HG03280 (cell line): Measurements from ENCODE around the gene GRID2.
"Not testable (repeated sequence)": the region's sequence is repeated elsewhere in the genome, so short reads cannot be mapped to it uniquely, and the experiment has no call there.

Source experiments
- ATAC-seq: cut with Tn5 transposase; IDR thresholded peaks from one replicate; pipeline ENCODE4 v1.9.1; 2021; ENCODE audit warnings: mild to moderate bottlenecking, moderate library complexity; ENCODE audit not compliant: unreplicated experiment

The GRID2 gene

DNA sequence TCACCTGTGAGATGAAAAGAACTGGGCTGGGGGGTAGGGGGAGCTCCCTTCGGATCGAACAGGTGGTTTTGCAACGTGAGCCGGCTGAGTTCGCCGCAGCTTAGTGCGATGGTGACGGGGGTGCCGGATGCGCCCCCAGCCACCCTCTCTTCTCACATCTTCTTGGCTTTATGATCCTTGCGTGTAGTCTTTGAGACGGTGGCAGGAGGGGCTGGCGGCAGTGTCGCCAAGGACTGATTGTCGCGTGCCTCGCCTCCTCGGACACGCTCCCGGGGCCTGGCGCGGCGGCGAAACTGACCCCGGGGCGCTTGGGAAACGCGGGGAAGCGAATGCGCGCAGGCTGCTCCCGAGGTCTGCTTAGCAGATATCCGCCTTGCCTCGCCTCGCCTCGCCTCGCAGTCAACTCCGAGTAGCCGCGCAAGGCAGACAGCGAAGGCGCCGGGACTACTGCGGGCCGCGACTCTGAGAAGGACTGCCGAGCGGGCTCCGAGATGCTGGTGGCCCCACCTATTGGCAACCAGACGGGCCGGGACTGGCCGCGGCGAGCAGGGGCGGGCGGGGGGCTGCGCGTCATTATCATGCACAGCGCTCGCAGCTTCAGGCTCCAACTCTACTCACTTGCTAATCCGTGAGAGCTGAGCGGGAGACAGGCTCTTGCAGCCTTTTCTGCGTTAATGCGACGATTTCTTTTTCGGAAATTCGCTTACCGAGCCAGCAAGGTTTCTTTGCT is 1.5 kb downstream of the GRID2 start:
- no peak for ATAC-seq

DNA sequence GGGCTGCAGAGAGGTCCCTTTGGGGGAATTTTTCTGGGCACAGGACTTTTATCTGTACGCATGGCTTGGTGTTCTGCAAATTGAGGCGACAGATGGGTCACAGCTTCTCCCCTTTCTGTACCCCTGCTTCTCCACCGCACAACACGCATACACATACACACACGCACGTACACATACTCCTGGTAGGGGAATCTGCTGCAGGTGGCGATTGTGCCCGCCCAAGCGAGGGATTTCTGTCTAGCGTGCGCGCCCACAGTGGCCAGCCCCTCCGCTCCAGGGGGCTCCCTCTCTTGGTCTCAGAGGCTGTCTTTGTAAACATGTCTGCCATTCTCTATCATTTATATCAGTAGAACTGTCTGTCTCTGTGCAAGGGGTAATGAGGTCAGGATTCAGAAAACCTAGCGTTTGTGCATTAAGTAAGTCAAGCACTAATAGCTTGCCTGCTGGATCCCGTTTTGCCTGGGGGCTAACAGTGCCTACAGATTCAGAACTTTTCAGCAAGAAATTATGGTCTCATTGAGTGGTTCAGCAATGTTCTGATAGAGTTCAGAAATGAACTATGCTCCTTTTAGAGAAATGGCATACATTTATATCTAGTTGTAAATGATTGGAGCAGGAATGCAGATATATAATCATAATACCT is 2.2 kb downstream of the GRID2 start:
- no peak for ATAC-seq

DNA sequence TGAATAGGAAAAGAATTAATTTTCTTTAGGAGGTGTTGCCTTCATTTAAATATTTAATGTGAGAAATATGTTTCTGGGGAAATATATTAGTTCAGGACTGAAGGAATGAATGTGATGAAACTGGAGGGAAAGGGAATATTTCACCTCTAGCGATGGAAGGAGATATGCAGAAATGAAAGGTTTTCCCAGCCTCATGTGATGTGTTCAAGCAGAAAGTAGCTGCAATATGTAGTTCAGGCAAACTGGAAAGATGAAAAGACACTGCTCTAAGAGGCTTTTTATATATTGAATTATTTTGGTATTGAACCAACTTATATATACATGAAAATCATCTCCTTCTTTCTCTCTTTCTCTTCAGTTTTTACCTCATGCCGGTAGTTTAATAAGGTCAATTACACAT is 3.4 kb downstream of the GRID2 start:
- no peak for ATAC-seq

DNA sequence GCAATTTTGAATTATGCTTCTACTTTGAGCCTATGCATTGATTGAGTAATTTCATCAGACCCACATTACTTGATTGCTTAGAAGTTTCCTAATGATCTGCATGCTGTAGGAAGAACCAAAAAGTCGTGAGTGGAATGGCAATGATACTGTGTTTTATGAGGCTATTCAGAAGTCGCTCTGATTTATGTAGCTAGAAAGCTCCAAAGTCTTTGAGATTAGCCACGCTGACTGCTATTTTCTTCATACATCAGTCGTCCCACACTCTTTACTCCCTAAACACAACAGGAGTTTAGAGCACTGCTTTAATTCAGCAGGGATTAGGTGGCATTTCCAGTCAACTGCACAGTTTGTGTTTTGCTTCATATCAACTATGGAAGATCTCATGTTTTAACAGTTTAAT is 4.1 kb downstream of the GRID2 start:
- ATAC-seq, result no peak

DNA sequence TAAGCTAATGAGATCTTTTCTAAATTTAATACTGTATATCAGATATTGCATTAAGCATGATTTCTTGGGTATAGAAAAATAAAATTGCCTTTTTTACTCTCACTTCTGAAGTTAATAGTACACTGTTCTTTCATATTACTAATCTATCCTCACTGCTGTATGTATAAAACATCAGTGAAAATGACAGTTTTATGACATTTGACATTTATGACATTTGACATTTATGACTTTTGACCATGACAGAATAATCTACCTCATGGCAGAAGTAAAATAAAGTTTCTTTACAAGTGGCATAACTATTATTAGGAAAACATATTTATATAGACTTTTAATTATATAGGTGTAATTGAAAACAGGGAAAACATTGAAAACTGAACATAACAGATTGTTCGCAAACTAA is 13.3 kb downstream of the GRID2 start:
- ATAC-seq, result no peak

DNA sequence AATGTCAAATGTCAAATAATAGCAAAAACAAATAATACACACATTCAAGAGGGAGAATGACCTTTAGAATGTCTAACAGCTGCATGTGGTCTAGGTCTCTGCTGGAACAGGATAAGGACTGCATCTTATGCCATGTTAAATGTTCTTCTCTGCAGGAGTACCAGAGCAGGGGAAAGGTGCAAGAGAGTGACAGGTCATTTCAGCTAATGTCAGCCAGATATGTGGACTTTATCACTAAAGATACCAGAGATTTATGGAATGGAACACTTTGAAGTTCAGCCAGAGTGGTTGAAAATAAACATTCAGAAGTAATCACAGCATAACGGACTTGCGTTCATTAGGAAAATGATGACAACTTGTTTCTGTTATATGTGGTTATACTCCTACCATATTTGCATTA is 24.3 kb downstream of the GRID2 start:
- ATAC-seq, result no peak

DNA sequence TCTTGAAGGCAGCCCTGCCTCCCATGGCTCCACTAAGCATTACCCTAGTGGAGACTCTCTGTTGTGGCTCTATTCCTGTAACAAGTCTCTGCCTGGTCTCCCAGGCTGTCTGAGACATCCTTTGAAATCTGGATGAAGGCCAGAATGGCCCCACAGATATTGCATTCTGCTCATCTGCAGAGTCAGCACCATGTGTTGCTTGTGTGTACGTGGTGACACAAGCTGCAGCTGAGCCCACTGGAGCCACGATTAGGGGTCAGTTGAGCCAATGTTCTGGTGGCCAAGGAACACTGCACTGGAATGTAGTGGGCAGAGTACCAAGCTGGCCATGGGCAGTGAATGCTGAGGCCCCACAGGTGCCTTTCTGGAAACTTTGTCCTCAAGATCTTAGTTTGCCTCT is 29.2 kb downstream of the GRID2 start:
- ATAC-seq, result no peak

DNA sequence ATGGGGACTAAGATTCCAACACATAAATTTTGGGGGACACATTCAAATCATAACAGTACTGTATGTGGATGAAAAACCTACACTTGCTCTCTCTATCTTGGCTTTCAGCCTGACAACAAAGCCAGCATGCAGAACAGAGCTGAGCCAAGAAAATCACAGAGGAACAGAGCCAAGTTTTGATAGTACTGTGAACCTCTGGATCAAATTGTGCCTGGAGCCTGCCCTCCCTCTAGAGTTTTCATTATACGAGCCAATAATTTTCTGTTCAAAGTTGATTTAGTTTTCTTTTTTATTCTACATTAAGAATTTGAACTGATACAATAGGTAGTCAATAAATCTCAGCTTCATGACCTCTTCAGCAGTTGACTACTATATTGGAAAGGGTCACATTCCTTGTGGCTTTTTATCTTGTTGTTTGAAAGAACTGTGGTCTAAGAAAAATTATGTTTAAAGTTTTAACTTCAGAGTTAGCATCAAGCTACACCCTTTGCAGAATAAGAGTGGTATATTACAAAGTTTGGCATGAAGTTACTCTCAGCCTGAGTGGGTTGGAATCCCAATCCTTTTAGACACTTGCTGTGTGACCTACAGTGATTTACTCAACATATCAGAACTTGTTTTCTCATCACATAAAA is 31.1 kb downstream of the GRID2 start:
- no peak for ATAC-seq

DNA sequence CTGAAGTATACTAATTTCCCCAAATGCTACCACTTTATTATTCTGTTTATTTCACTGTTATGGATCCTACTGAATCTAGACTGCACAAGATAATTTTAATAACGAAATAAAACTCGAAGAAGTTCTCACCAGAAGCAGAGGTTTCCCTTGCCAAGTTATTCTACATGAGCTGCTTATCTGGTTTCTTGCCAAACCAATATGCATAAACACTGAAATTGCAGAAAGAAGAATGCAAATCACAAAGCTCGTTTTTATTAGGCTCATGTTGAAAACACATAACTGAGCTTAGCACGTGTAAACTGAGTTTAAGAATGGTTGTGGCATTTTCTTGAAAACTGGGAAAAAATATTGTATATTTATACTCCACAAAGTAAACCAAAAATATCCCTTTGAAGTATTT is 35.9 kb downstream of the GRID2 start:
- no peak for ATAC-seq

DNA sequence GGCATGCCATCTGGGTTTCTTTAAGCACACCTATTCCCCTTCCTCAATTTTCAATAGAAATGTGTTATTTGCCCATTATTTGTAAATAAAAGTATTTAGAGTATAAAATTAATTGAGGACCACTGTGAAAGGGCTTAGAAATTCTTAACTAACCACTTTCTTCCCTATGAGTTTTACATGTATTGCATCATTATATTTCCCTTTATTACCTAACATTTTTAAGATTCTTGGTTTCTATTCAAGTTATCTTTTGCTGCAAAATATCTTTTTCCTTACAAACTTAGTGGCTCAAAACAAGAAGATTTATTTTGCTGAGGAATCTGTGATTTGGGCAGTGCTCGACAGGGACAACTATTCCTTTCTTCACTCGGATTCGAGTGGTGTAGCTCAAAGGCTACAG is 40.5 kb downstream of the GRID2 start:
- ATAC-seq, result no peak

DNA sequence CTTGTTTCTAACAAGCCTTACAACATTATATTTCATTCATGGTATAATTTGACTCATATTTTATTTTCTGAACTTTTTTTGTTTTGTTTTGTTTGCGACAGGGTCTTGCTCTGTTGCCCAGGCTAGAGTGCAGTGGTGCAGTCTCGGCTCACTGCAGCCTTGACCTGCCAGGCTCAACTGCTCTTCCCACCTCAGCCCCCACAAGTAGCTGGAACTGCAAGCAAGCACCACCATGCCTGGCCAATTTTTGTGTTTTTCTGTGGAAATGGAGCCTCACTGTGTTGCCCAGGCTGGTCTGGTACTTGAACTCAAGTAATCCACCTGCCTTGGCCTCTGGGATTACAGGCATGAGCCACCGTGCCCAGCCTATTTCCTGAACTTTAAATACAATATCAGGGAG is 42.5 kb downstream of the GRID2 start:
- ATAC-seq, result no peak

DNA sequence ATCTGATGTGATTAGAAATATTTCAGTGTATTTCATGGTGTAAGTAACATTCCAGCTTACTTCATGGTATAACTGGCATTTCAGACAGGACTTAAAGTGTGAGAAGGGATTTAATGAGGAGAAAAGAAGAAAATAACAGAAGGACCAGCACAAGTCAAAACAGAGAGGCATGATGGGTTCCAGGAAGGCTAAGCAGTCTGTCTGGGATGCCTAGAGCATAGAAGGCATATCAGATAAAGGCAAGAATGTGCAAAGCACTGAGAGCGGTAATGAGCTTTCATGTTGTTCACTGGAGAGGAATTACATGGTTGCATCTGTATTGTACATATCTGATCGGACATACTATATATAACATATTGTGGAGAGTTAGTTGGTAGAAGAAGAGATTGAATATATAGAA is 54.2 kb downstream of the GRID2 start:
- no peak for ATAC-seq

DNA sequence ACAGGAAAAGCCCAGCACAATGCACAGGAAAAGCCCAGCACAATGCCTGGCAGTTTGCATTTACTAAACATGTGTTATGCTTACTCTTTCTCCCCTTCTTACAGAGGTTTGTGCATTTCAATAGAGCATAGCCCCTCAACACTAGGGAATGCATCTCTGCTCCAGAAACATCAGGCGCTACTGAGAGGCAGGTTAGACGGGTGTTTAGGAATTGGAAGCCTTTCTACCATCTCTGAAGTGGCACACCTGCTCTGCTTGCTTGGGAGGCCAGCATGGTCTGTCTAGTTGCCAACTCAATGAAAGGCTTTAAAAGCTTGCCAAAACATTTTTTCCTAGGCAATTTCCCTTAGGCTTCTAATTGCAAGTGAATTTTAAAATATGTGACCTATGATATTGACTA is 55.7 kb downstream of the GRID2 start:
- ATAC-seq, result no peak

DNA sequence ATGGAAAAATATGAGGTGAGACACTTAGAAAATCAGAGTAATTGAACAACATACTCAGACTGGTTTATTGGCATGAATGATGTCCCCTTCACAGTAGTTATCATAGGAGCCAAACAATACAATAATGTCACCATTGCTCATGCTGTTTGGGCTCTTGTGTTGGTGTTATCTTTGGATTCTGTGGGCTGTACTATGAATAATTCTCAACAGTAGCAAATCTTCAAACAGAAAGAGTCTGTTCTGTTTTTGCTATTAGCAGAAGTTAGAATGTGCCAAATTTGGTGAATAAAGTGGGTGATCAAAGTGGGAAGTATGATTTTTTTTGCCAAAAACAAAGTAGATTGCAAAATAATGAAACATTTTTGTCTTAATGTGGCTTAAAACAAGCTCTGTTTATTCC is 58.3 kb downstream of the GRID2 start:
- no peak for ATAC-seq

DNA sequence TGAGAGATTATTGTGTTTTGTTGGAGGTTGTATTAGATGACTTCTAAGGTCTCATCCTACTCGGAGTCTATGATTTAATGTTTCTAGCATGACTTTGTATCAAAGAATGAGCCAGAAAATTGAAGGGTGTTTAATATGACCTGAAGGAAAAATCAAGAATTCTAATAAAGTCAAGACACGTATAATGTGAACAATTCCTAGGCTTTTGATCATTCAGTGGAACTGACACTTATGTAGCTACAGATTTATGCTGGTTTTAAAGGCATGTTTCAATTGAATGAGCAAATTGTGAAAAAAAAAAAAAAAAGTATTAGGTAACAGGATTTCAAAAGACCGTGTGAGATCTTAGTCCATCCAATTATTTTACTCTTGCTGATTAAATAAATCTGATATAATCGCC is 64.9 kb downstream of the GRID2 start:
- no peak for ATAC-seq

DNA sequence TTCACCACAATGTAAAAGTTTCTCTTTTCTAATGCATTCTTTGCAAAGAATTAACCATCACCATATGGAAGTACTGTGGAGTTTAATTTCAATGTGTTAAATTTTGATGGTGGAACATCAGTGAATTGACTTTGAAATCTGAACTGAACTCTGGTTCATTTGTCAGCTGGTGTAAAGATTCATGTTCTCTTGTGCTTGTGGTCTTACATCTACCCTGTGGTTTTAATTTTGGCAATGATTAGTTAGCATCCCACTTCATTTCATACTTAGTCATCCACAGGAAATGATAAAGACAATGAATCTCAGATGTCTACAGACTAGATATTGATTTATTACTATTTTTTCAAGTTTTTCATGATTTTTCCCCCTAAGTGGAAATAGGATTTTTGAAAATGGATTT is 77.8 kb downstream of the GRID2 start:
- ATAC-seq, result no peak

DNA sequence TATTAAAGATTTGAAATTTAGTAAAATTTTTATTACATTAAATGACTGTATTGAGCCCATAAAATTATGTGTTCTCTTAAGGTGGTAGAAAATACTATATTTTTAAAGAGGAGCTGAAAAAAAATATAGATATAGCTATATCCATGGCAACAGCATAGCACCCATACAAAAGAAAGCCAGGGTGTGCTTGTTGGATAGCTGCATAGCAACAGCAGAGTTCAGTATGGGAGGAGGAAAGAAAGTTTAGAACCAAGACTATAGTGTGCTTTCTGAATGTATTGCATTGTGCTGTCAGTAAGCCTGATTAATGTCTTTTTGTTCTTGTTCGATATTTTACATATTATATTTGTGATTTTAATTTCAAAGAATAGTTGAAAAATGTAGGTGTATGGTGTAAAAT is 78.4 kb downstream of the GRID2 start:
- ATAC-seq, result no peak

DNA sequence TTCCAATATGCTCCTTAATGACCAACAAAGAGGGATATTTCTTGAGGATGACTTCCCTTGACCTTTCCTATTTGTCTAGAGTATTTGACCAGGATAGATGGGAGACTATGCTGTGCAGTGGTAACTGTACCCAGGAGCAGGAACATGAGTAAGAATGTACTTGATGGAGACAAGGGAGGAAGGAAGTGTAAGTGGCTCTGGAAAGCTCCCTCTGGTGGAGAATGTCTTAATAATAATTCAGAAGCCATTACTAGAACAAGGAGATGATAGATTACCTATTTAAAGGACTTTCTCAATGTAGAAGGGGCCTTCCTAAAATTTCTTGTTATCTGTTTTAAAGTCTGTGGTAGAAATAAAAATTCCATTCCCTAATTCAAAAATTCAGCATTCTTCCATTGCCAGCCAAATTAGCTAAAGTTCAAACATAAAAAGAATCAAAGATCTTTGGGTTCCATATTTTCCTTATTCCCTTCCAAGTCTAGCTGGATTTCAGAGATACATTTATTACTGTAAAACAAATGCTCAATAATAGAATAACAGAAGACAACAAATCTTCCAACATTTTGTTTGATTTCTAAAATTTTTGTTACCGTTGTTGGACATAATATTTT is 83.8 kb downstream of the GRID2 start:
- peak; percentile 62 for ATAC-seq

DNA sequence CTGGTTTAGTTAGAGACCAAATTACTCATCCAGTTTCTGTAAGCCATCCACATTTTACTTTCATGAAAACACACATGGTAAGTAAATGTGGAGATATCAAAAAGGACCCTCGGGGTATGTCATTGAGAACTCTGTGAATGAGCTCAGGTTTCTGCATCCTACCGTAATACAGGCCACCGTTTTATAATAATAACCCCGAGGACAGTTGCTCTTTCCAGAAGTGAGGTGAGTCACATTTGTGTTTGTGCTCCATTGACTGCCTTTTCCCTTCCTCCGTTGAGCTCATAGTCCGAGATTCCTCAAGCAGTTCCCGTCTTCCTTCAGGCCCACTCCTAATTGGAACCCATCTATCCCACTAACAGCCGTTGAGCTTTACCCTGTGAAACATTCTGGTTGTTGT is 95.3 kb downstream of the GRID2 start:
- no peak for ATAC-seq

DNA sequence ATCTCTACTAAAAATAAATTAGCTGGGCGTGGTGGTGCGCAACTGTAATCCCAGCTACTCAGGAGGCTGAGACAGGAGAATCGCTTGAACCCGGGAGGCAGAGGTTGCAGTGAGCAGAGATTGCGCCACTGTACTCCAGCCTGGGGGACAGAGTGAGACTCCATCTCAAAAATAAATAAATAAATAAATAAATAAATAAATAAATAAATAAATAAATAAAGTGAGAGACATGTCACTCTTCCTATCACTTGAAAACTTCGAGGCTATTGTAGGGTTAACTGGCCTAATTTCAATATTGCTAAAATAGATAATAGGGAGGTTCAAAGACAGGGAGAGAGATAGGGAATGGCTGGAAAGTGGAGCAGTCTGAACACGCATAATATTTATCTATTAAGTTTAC is 99.8 kb downstream of the GRID2 start:
- not testable (repeated sequence) for ATAC-seq

DNA sequence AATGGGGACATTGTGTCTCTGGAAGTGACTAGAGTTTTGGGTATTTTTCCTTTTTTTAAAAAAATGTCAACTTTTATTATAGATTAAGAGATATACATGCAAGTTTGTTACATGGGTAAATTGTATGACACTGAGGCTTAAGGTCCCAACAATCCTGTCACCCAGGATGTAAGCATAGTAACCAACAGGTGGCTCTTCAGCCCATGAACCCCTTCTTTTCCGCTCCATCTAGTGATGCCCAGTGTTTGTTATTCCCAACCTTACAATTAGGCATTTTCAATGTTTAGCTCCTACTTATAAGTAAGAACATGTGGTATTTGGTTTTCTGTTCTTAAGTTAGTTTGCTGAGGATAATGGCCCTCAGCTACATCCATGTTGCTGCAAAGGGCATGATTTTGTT is 102.7 kb downstream of the GRID2 start:
- no peak for ATAC-seq

DNA sequence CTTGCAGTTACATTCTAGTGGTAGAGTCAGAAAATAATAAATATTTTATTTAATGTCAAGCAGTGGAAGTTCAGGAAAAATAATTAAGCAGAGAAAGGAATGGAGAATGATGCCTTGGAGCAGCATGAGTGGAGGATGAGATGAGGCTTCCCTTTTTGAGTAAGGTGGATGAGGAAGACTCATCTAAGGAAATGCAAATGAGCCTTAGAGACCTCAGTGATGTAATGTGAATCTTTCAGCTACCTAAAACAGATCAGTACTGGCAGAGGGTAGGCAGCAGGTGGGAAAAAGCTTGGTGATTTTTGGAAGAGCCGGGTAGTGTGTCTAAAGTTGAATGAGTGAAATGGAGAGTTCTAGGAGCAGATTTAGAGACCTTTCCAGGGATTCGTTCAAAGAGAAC is 118.2 kb downstream of the GRID2 start:
- no peak for ATAC-seq
